CD4-positive, alpha-beta T cell treated with Interferon alpha-2 for 1 hour (primary cell): ENCODE results near the gene LRRC45.
"Not testable (repeated sequence)": the region's sequence is repeated elsewhere in the genome, so short reads cannot be mapped to it uniquely, and the experiment has no call there.

ENCODE experiments used
- DNase-seq, 2 donors: peaks; one replicate each; pipeline ENCODE4 v3.0.0-alpha.2; 2020 to 2022

LRRC45 gene

GRCh38 chr17:82036634-82037091 lies 13.6 kb downstream of the LRRC45 start:
- DNase-seq: peak in 1 of 2 donors; percentile 6

DNA sequence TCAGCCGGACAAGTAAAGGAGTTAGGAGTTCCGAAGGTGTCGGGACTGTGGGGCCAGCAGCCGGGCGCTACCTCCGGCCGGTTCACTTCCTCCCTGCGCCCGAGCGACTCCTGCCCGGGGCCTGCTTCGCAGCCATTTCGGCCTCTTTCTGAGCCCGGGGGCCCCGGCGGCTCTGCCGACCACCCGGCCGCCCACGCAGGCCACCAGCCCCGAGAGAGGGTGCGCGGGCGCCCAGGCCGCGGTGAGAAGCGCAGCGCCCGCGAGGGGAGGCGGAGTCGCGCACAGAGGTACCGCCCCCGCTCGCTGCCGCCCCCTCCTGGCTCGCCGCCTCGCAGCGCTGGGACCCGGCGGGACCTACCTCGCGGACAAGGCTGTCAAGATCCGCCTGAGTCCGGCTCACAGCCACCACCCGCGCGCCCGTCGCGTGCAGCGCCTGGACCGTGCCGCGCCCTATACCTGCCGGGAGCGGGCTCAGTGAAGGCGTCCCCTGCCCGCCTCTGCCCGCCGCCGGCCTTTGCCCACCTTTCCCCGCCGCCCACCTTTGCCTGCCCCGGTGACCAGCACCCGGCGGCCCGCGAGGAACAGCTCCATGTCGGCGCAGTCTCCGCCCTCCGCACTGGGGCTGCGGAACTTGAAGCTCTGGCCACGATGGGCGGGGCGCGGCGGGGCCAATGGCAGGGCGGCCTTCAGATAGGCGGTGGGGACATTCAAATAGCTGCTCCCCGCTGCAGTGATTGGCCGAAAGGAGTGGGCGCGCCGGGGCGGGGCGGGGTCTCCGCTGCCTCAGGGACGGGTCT lies 14.2 kb downstream of the LRRC45 start, which contains the start of gene DCXR:
Gene DCXR, minus strand, starts transcription at position 606 of the 797 bp plus-strand sequence. Its CDS starts 15 bp downstream, at position 591.
- peak; percentile 96 for DNase-seq

DNA sequence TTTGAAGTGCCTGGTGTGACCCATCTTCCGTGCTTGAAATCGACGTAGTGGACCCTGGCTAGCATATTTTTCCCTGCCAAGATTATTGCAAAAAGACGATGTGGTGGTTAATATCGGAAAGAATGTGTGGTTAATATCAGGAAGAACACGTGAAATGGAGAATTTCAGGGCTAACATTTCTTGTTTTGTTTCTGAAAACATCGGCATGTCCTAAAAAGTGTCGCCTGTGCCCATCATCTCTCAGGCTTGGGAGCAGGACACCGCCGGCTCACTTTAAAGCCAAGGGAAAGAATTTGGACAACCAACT lies 14.7 kb downstream of the LRRC45 start:
- no peak for DNase-seq

GRCh38 chr17:82038796-82039409 lies 15.8 kb downstream of the LRRC45 start:
- DNase-seq: not testable (repeated sequence)

DNA sequence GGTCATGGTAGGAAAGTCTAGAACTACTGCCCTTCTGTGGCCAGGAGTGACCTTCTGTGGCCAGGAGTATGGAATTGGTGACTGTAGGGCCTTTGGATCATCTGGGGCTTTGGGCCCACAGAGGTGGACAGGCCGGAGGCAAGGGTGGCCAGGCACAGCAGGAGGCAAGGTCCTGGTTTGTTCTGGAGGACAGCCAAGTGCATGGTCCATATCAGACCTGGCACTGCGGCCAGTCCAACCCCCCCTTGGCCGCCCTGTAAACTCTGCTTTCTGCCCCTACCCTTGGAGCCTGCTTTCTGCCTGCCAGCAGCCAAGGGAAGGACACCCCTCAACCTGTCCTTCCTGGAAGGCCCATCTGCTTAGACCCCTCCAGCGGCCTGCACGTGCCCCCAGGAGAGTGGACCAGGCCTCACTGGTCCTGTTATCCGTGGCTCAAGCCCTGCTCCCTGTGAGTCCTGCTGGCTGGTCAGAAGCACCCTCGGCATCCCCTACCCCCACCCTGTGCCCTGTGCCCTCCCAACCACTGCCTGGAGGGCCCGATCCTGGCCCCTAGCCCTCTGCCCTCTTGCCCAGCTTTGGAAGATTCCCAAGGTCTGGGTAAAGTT lies 16.7 kb downstream of the LRRC45 start:
- DNase-seq: no peak

DNA sequence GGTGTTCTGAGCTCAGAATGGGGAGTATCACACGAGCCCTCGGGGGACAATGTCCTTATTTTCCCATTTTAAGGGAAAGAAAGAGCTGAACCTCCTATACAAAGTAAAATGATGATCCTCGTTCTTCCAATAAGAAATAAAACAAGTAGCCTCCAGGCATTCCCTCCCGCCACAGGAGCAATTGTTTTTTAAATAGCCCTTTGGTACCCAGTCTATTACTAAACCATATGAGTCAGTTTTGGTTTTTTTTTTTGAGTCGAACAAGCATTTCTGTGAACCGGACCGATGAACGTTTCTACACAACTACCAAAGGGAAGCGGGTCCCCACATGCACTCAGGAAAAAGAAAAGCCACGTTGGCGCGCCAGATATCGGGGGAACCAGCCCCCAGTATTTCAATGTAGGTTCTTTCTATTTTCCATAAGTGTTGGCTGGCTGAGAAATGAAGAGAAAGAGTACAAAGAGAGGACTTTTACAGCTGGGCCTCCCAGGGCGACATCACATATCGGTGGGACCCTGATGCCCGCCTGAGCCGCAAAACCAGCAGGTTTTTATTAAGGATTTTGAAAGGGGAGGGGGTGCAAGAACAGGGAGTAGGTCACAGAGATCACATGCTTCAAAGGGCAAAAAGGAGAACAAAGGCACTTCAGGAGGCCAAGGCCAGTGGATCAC lies 18.2 kb downstream of the LRRC45 start:
- DNase-seq: no peak

DNA sequence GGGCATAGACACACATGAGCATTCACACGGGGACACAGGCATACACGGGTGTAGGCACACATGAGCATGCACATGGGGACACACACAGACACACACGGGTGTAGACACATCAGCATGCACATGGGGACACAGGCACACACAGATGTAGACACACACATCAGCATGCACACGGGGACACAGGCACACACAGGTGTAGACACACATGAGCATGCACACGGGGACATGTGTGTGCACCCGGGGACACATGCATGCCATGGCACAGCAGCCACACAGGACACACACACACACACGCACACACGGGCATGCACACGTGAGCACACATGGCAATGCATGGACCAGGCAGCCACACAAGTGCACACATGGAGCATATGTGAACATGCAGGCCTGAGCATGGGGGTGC lies 19.5 kb downstream of the LRRC45 start:
- DNase-seq: no peak

- DNase-seq: no peak
Observed at GRCh38 chr17:82043507-82043906, 20.4 kb downstream of the LRRC45 start.

DNA sequence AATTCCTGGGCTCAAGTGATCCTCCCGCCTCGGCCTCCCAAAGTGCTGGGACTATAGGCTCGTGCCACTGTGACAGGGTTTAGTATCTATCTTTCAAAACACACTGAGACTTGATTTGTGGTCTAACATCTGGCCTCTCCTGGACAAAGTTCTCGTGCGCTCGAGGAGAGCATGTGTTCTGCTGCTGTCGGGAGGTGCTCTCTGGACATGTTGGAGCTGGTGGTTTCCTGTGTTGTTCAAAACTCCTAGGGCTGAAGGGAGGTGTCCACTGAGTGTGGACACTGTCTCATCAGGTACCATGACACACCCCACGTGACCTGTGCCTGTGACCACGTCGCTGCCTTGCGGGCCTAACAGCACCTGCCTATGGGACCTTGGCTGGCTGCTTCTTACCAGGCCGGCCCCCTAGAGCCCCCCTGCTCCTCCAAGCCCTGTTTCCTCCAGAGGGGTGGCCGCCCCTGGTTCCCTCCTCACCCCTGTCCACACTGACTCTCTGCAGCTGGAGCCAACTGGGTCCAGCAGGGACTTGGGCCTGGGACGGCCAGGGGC lies 22.9 kb downstream of the LRRC45 start:
- no peak for DNase-seq

DNA sequence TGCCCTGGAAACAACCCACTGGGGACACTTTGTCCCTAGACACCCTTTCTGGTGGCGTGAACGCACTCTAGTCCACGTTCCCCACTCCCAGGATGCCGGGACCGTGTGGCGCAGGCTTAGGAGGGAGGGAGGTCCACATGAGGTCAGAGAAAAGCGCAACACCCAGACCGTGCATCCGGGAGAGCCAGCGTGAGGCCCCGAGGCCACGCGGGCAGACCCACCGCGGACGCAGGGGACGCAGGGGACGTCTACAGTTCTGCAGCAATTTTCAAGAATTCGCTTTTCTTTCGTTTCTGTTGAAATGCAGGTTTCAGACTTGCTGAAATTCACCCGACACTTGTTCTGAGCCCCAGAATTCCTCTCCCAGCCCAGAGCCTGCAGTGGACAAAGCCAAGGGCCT lies 23.8 kb downstream of the LRRC45 start:
- DNase-seq: no peak

- no peak for DNase-seq
Observed at GRCh38 chr17:82047379-82047778, 24.3 kb downstream of the LRRC45 start.

DNA sequence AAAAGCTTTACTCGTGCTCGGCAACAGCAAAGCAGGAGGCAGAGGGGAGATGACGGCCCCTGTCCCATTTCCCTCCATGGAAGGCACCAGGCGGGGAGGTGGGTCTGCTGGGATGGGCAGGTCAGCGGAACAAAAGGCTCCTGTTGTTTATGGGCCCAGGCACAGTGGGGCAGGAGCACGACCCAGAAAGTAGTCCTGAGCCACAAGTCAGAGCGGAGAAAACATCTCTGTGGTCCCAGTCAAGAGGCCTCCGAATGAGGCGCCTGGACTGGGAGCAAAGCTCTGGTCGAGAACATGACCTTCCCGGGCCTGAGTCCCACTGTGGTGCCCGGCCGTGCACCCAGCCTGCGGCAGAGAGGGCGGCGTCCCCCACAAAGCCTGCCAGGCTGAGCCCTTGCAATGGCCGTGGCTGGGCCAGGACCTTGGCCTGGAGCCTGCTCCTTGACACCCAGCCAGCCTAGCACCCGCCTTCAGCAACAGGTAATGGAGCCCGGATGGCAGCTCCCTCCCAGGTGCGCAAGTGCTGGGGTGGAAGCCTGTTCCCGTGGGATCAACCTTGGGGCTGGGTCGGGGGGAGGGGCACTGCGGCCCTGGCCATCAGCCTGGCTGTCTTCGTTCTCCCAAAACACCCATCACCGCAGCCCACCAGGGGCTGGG lies 24.9 kb downstream of the LRRC45 start:
- no peak for DNase-seq

DNA sequence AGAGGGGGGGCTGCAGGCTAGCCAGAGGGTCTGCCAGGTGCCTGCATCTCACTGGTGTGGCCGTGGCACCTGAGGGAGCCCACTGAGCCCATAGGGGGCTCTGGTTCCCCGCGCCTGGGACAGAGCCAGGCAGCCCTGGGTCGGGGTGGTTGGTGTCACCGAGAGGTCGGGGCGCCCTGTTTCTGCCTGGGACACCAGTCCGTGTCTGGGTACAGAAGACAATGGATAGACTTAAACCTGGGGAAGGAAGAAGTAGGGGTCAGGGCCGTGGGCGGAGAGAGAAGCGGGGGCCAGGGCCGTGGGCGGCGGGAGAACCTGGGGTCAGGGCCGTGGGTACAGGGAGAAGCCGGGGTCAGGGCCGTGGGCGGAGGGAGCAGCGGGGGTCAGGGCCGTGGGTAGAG lies 25.5 kb downstream of the LRRC45 start:
- no peak for DNase-seq

DNA sequence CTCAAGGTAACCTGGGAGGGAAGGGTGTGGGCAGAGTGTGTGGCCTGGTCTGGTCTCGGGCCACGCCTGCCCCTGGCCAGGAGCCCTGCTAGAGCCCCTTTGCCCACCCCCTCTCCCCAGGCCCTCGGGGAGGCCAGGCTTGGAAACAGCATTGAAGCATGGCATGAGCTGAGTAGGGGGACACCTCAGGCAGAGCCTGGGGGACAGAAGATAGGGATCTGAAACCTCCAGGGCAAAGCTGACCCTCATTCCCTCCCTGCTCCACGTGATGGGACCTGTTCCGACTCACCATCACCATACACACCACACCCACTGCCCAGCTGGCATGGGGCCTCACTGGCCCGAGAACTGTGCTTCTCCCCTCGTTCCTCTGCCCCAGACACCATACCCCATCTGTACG lies 26.0 kb downstream of the LRRC45 start:
- DNase-seq: no peak

- DNase-seq: no peak
Observed at GRCh38 chr17:82049521-82049971, 26.4 kb downstream of the LRRC45 start.

DNA sequence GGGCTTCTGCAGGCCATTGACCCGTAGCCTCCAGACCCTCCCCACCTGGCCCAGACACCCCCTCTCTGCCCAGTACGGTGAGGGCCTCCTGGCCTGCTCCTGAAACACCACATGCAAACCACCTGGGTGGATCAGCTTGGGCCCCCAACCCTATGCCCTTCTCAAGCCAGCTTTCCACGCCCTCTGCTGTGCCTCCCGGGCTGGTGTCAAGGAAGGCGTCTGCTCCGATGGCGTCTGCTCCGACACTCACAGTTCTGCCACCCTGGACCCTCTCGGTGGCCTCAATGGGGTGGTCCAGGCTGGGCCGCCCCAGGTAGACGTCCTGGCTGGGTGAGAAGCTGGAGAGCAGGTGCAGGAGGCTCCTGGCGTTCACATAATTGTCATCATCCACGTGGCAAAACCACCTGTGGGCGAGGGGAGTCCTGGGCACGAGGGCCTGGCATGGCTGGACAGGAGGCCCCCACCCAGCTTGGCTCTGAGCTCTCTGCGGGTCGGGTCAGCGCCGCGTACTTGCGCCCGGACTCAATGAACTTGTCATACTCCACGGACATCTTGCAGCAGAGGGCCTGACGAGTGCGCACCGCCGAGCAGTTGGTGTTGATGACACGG lies 27.2 kb downstream of the LRRC45 start:
- DNase-seq: no peak

DNA sequence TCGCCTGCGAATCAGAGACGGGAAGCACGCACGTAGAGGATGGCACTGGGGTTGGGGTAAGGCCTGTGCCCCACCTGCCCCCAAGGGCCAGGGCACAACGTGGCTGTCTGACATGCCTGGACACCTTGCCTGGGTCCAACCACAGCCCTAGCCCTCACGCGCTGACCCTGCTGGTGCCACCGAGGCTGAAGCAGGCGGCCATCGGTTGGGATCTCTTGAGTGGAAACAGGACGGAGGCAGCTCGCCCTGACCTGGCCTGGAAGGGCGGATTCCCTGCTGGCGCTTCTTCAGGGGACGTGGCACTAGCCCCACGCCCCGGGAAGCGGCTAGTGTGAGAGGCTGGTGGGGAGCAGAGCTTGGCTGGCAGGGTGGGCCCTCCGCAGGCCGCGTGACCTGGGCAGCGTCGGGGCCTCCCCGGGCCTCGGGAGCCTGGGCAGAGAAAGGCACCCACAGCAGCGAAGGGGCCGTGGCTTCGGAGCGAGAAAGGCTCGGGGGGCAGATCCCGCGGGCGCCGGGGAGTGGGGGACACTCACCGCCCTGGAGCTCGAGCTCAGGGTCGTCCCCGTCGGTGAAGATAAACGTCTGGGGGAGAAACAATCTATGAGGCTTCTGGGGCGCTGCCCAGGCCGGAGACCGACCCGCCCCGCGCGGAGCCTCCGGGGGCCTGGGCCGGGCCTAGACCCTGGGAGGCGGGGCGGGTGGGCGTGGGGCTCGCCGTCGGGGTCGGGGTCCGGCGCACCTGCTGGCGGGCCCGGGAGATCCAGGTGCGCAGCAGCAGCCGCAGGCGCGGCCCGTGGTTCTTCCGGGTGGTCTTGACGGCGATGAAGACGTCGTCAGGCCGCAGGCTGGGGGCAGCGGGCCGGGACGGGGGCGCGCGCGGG lies 27.9 kb downstream of the LRRC45 start:
- no peak for DNase-seq

GRCh38 chr17:82051776-82052637 lies 28.9 kb downstream of the LRRC45 start, which contains the start of the genes GPS1 and RFNG:
GPS1 (plus strand) TSS chr17:82051898; CDS start chr17:82051932, 34 bp downstream.
RFNG (minus strand) TSS chr17:82051811; CDS start chr17:82051766, 45 bp downstream.
- peak; percentile 63 to 81 for DNase-seq

- DNase-seq: no peak
Observed at GRCh38 chr17:82052638-82053059, 29.5 kb downstream of the LRRC45 start.

- no peak for DNase-seq
Observed at GRCh38 chr17:82053130-82053529, 30.0 kb downstream of the LRRC45 start.
